ENCODE data around the gene CAMK1D.
A peak's percentile ranks its signal among the peaks of the same experiment; 100 is the strongest.

CAMK1D gene

DNA sequence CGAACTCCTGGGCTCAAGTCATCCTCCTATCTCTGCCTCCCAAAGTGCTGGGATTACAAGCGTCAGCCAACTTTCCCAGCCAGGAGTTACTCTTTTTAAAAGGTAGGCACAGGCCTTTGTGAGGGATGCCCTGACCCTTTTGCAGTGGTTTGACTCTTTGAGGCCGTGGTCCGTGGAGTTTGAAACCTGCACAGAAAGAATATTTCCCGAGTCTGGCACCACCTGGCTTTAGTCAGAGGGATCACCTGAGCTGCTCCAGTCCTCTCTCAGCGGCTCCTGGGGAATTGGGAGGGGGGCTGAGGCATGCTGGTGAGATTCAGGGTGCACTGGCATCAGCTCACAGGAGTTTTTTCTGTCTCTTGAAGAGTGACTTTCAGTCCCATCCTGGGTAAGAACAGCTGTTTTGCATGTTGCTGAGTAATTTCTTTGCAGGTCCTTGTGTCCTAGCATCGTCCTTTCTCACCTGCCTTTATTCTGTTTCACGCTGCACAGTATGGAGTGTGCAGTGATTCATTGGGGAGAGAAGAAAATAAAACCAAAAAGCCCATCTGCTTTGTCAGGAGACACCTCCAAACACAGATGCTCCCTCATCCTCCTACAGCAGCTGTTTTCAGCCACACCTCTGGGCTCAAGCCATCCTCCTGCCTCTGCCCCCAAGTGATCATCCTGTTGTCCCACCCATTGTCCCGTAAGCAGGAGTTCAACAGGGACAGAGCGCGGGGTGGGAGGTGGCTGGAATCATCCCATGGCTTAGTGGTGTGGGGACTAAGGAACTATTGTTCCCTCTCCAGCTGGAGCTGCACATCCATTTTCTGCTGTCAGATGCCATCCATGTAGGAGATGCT, 284.7 kb downstream of the CAMK1D start:
- no peak for DNase-seq

DNA sequence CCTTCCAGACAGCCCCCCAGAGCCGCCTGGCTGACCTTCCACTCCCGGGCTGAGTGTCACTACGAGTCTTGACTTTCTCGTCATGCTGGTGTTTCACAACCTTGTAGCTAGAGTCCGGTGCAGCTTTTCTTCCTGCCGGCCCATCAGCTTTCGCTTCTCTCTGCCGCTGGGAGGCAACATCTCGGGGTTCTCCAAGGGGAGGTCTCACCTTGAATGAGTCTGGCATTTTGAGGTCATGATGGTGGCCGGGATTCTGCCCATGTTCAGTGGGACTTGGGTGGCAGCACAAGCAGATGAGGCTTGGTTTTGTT, 285.2 kb downstream of the CAMK1D start:
- no peak for DNase-seq

DNA sequence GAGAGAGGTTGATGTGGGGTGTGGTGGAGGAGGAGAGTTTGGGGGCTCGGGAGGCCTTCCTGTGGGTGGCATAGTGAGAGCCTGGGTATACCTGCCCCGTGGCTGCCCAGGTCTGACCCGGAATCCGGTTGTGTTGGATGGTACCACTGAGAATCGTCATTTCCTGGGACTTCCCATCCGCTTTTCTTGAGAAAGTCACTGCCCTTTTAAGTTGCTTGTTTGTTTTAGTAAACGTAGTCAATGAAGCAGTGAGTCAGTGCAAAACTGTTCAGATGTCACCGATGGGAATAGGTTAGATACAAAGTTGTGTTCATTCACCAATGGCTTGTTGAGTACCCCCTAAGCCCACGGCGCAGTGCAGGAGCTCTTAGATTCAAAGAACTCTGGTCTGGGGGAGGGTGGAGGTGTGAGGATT, 285.8 kb downstream of the CAMK1D start:
- no peak for DNase-seq

DNA sequence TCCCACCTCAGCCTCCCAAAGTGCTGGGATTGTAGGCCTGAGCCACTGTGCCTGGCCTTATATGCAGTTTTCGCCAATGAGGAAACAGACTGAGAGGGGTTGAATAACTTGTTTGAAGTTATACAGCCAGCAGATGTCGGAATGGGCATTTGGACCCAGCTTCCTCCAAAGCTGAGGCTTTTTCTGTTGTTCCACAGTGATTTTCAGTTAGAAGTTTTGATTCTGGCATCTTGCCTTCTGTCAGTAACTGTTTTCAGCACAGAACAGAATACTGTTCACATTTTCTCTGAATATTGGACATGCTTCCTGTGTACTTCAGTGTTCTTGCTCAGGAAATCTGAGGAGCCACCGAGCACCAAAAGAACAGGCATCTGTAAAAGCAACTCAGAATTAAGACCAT, 287.2 kb downstream of the CAMK1D start:
- no peak for DNase-seq

DNA sequence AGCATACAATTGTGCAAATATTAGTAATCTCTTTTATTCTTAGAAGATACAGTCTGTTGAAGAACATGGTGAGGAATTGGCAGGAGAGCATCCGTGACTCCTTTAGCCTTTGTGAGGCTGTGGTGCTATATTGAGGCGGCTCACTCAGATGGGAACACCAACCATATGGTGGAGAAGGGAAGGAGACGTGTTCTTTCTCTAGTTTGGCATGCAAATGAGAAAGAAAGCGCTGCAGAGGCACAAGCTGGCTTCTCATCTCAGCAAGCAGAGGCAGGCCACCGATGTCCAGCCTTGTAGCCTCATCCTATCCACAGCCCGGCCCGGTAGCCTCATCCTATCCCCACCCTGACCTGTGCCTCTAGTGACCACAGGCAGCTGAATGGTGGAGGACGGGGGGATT, 288.3 kb downstream of the CAMK1D start:
- no peak for DNase-seq

DNA sequence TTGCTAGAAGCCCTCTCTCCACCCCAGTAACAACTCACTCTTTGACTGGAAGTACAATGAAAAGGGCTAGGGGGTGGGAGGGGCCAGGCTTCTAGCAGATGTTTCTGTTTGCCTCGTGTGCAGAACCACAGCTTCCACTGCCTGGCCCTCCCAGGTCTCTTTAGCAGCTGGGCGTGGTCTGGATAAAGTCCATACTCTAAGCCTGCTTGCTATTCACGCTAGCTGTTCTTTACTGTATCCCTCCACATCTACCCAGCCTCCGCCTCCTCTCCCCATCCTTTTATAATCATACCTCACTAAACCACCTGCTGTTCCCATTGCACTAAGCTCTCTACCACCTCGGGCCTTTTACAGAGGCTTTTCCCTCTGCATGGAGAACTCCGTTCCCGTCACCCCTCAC, 288.8 kb downstream of the CAMK1D start:
- no peak for DNase-seq

DNA sequence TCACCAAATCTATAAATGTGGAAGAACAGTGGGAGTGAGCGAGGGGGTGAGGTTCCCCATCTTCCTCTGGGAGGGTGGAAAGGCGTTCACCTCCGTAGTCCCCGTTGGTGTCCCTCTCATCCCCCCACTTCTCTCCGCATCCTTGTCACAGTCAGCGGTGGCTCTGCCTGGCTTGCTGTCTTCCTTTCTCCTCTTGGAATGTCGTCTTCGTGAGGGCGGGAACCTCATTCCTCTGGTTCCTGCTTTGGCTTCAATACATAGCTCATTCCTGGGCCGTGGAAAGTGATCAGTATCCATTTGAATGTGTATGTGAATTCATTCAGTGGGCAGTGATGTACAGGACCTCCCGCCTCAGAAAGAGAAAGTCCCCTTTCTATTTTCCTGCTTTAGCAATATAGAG, 289.4 kb downstream of the CAMK1D start:
- DNase-seq: no peak

DNA sequence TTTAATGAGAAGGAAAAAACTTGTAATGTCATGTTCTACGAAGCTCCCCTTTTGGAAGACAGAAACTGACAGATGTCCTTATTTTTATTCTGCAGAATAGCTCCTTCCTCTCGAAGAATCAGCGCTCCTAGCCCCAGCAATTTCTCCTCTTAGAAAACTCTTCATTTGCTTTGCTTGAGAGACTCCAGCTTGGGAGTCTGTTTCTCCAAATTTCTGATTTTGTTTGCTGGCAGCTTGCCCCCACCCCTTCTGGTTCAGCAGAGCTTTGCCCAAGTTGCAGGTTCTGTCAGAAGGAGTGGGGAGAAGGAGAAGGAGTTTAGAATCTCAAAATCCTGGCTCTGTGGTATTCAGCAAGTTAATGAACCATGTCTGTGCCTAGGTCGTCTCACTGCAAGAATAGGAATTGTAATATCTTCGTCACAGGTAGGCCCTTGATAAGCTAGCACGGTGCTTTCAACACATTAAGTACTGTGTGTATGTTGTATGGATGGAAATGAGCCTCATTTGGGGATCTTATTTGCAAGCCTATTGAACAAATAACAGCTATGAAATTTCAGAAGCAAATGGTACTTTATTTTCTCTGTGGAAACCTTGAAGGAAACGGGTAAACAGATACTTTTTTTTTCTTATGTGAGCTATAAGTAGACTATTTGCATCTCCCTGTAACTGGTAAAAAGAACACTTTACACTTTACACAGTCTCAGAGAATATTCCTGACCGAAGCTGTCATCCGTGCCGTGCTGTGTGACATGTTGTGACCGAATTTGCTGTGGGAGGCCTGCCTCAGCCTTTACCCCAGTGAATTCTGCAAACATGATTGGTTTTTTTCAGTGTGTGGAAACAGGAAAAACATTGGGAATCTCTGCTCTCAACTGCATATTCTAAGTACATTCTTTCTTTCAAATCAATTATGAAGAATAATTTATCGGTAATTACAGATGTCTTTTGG, 290.9 kb downstream of the CAMK1D start:
- no peak for DNase-seq

DNA sequence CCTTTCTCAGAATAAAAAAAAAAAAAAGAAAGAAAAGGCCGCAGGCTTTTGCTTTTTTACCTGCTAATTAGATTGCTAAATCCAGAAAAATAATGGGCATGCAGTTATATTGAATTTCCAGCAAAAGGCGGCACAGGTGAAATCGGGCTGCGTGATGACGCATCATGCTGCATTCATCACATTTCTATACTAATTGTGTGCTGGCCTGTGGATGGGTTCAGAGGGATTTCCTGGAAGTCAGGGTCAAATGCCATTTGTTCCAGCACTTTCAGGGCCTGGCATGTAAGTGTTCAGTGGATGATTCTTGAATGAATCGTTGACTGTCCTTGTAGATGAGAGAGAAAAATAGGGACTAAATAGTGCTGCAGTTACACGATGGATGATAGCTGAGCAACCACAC, 292.7 kb downstream of the CAMK1D start:
- no peak for DNase-seq

DNA sequence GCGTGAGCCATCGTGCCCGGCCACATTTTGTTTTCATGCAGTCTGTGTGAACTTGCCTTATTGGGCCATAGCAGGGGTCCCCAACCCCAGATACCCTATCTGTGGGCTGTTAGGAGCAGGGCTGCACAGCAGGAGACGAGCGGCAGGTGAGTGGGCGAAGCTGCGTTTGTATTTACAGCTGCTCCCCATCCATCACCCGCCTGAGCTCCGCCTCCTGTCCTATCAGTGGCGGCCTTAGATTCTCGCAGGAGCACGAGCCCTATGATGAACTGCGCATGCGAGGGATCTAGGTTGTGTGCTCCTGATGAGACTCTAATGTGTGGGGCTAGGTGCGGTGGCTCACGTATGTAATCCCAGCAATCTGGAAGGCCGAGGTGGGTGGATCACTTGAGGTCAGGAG, 293.9 kb downstream of the CAMK1D start:
- DNase-seq: no peak

DNA sequence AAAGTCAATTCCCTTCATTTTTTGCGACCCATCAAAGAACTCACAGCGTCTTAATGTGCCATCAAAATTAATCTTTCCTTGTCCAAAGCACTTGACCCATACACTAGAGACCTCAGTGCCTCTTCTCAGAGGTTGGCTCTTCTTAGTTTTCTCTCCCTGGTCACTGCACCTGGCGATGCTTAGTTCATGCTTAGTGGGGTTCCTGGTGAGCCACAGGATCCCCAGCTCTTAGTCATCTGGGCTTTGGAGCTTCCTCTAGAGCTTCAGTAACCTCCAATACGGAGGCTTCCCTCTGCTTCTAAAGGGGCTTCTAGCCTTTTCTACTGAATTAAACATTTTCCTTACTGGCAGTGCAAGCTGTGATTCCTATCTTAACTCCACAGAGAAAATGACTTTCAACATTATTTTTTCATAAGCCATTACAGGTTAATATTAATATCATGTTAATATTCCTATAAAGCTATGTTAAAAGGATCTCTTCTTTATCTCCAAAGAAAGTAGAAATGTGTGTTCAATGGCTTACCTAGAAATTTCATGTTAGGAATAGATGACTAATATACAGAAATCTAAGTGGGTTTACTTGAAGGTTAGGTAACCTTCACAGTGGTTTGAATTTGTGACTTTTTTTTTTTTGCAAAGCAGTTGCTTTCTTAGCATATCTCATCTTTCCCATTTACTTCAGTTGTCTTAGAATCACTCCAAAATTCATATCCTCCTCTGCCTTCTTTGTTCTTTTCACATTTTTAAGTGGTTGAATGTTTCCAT, 295.2 kb downstream of the CAMK1D start:
- no peak for DNase-seq

DNA sequence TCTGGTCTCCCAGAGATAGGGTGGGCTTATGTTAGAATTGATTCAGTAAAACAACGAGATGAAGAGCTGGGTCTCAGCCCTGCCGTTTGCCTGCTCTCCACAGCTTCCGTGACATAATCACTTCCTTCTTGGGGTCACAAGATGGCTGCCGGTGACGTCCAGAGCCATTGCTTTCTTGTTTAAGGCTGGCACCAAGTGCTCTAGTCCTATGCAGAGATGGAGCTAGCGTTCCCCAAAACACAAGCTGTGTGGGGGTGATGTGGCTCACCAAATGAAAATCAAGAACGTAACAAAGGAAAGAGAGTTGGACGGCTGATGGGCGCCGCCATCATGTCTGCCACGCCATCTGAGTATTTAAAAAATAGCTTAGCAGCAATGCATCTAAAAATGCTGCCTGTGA, 296.1 kb downstream of the CAMK1D start:
- DNase-seq: no peak

DNA sequence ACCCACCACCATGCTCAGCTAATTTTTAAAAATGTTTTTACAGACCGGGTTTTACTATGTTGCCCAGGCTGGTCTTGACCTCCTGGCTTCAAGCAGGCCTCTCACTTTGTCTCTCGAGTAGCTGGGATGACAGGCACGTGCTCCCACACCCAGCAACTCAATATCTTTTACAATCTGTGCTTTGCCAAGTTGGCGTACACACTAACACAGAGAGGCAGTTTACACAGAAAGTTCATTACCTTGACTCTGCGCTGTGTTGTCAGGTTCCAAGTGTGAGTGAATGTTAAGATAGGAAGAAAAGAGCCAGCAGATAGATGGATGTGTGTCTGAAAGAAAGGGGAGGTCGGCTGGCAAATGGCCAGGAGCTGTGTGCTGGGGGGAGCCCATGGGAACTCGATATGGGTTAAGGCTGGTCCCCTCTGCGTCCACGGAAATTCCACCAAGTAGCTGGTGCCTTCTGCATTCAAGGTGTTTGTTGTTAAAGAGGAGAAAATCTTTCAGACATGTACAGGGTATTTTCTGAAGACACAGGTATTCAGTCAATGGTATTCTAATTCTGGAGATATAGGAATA, 299.8 kb downstream of the CAMK1D start:
- no peak for DNase-seq

DNA sequence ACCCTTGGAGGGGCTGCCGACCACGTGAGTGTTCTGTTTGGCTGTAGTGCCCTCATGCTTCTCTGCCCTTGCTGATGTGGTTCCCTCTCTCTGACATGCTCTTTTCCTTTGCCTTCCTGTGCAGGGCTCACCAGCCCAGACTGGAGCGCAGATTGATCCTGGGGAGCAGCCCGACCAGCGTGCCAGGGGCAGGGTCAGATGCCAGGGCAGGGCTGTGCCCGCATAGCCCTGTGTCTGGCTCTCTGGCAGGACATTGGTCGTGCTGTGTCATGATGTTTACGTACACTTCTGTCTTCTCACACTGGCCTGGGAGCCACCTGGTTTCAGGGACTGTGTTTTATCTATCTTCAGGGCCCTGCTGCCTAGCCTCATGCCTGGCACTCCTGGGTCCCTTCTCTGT, 300.8 kb downstream of the CAMK1D start:
- no peak for DNase-seq

DNA sequence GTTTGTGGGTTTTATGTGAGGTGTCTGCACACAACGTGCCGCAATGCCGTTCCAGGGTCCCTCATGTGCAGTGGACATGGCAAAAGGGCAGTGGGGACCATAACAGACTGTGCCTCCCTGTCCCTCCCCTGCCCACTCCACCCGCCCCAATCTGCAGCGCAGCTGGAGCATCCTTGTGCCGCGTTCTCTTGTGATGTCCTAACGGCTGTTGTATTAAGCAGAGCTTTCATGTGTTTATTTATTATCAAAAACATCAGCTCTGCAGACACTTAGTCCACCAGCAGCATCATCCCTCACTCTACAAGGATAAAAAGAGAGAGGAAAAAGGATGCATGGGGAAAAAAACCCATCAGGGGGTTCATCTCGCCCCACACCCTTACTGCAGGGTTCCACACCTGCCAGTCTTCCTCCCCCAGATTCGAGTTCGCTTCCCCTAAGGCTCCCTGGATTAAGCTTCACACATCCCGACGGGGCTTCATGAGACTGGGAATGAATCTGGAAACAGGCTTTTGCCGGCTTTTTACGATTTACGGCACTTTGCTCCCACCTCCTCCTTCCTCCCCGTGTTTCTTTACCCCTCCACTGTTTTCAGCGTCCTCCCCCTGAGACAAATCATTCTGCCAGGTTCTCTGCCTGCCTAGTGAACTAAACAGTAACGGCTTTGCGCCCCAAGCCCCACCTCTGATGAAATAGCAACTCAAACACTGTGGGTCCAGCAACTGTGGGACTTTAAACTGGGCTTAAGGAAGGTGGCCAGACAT, 301.4 kb downstream of the CAMK1D start:
- DNase-seq: no peak

DNA sequence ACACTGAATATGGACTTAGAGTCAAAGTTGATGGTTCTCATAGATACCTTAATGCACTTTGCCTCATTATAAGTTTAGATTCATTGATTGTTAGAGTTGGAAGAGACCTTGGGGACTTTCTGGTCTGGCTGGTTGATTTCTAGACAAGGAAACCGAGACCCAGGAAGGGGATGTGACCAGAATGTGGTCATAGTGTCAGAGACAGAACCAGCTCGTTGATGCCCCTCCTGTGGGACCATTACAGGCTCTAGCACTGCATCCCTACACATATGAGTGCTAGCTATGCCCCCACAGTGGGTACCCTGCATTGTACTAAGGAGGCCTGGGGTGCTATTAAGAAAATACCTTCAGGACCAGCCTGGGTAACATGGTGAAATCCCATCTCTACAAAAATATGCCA, 306.6 kb downstream of the CAMK1D start:
- no peak for DNase-seq

DNA sequence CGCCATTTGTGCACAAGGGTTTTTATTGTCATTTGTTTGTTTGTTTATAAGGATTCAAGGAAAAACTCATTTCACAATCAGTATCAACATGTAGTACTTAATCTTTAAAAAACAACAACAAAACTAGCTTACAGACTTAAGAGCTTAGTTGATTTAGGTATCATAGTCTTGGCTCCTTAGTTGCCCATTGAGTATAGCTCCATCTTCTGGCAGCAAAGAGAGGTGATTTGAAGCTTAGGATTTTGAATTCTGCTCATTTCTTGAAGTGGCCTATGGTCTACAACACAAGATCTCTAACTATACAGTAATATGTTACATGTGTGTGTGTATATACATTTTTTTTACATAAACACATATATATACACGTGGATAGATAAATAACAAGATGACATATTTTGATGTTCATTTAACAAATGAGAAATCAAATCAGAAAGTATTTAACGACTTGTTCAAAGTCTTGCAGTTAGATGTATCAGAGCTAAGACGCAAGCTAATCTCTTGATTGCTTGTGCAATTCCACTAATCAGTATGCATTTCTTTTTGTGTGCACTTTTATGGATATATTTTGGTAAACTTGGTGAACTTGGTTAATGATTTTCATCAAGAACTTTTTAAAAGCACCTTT, 307.3 kb downstream of the CAMK1D start:
- peak; percentile 27 for DNase-seq

DNA sequence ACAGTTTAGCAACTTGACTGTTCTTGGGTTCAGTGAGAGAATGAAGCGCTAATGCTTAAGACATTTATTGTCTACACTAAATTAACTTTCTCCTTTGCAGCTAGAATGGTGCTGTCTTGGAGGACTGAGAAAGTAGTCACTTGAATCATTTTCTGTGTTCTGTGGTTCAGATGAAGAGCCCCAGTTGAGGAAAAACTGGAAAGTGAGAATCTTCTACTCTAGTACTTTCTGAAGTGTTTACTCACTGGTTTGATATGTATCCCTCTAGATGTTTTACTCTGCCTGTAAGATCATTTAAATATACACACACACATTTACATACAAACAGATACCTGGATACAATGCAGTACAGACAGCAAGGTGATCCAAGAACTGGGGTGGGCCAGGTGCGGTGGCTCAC, 308.1 kb downstream of the CAMK1D start:
- DNase-seq: no peak

DNA sequence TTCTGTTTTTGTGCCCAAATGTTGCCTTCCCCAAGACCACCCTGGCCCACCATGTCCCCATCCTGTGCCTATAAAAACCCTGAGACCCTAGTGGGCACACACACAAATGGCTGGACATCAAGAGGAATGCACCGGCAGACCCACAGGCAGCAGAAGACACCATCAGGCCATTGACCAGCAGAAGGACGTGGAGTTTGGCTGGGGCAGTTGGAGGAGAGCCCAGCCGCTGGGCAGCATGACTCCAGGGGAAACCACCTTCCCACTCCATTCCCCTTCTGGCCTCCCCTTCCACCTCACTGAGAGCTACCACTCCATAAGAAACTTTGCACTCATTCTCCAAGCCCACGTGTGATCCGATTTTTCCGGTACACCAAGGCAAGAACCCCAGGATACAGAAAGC, 309.2 kb downstream of the CAMK1D start:
- no peak for DNase-seq

DNA sequence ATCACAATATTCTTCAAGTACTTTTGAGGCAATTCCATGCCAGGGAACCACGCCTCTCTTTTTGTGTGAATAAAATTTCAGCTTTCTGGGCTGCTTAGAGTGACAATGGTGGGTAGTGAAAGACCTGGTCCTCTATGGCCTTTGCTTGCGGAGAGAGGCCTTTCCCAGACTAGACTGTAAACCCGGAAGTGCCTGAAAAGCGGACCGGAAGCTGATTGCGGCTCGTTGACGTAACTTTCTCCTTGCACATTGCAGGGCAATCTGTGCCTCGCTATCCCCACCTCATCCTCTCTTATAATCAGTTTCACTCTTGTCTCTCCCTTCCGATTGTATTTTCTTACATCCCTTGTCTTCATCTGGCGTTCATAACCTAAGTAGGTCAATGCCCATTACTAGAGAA, 310.4 kb downstream of the CAMK1D start:
- no peak for DNase-seq

DNA sequence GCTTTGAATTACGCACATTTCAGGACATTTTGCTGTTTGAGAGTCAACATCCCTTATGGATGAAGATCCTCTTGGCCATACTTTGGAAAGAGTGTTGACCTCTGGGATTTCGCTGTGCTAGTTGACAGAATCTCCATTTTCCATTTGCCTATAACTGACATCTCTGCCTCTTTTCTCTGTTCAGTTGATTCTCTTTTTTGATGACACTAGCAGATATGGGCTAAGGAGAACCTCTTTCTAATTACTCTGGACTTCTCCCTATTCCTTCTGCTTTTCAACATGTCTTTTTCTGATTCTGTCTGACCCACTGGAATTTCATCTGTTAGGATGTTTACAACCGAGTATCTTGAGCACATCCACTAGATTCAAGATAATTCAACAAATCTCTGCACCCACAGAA, 311.5 kb downstream of the CAMK1D start:
- DNase-seq: no peak

DNA sequence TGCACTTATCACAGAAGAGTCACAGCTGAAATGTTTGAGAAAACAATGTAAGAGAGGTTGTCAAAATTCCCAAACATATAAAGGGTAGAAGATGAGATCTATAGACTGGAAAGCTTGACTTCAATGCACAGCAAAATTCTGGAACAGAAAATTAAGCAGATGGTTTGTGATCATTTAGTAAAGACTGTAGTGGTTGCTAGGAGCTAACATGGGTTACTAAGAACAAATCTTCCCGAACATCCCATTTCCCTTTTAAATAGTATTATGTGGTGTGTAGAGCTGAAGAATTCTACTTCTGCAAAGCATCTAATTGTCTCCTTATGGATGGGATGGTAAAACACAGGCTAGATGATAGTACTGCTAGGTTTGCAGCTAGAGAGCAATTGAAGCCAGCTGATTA, 312.3 kb downstream of the CAMK1D start:
- DNase-seq: no peak
